ENCODE results near the gene CCDC152. TPM values are rescaled to one million over a fixed set of nuclear protein-coding genes. Genes with fewer than 3 reads are reported as not detected.

The CCDC152 gene
- total and polyA plus RNA-seq, 7 experiments from 2014 or later, result 0.70 to 6.1 (median 3.0) TPM

DNA sequence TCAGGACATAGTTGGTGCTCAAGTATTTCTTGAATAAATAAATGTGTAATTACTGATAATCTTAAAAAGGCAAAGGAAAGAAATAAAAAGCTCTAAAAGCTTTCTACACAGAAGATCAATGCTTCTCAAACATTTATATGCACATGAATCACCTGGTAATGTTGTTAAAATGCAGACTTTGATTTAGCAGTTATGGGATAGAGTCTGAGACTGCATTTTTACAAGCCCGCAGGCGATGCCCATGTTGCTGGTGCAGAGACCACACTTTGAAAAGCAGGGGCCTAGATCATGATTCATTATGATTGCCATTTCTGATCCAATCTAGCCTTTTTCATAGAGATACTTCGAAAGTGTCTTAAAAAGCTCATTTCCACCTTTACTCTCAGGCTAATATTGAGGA, 3.5 kb upstream of the CCDC152 start:
- no peak for ATAC-seq
- Histone ChIP-seq H3K4me3 (ENCODE audit: low read length) (no peak overlapping the region), H3K9me3 (ENCODE audit: control insufficient read depth in 2 of 3, low read length in 3 of 3) (no peaks in the 10 kb centered on the region), H3K27ac (ENCODE audit: low read depth, low read length) (no peak overlapping the region), H3K36me3 (ENCODE audit: control insufficient read depth in 2 of 3, insufficient read depth in 3 of 3, low read length in 3 of 3) (no peaks in the 10 kb centered on the region), H3K4me1 (ENCODE audit: control insufficient read depth in 2 of 2, insufficient read depth in 2 of 2, low read length in 2 of 2) (peaks cover 0 to 6% of the 10 kb centered on the region in 2 donors), H3K27me3 (ENCODE audit: control insufficient read depth in 2 of 2, insufficient read depth in 2 of 2, low read length in 2 of 2) (no peaks in the 10 kb centered on the region)
- intact Hi-C loops (cut with micrococcal nuclease), result loop anchor here in 1 of 2 donors (10.0 kb wide), 1 partner anchor 828 kb away; the partner anchor contains the start of gene FBXO4
- DNase-seq, result no peak
- peaks cover 0 to 12% (median 9%) of the 10 kb centered on the region in 5 donors for H3K27me3 Mint-ChIP-seq
- peaks cover 8 to 19% (median 10%) of the 10 kb centered on the region in 7 donors for H3K4me1 Mint-ChIP-seq
- no peaks in the 10 kb centered on the region for H3K36me3 Mint-ChIP-seq
- H3K4me3 Mint-ChIP-seq, result no peak overlapping the region
- H3K27ac Mint-ChIP-seq, result no peak overlapping the region
- ChIA-PET CTCF (no interaction called here), POLR2A (no interaction called here)
- H3K9me3 Mint-ChIP-seq, result peaks cover 0 to 2% (median 0%) of the 10 kb centered on the region in 11 donors

GRCh38 chr5:42759456-42759855, 2.8 kb downstream of the CCDC152 start:
- no peaks in the 10 kb centered on the region for H3K4me1 ChIP-seq (ENCODE audit: control insufficient read depth in 2 of 2, insufficient read depth in 2 of 2, low read length in 2 of 2)
- Mint-ChIP-seq H3K36me3 (peaks cover 0 to 7% (median 4%) of the 10 kb centered on the region in 5 donors), H3K4me1 (peaks cover 9 to 17% (median 11%) of the 10 kb centered on the region in 7 donors), H3K27ac (no peak overlapping the region), H3K9me3 (peaks cover 0 to 2% (median 0%) of the 10 kb centered on the region in 11 donors), H3K4me3 (no peak overlapping the region), H3K27me3 (peaks cover 7 to 21% (median 16%) of the 10 kb centered on the region in 5 donors)
- no peak overlapping the region for H3K27ac ChIP-seq (ENCODE audit: low read depth, low read length)
- intact Hi-C loops (cut with micrococcal nuclease), result loop anchor here in 1 of 2 donors (5.0 to 10.0 kb wide), 2 partner anchors 835 to 1922 kb away; partner anchors contain the start of genes FBXO4 and RPL37
- POLR2A ChIA-PET, result no interaction called here
- H3K9me3 ChIP-seq (ENCODE audit: control insufficient read depth in 2 of 3, low read length in 3 of 3), result no peaks in the 10 kb centered on the region
- no peaks in the 10 kb centered on the region for H3K27me3 ChIP-seq (ENCODE audit: control insufficient read depth in 2 of 2, insufficient read depth in 2 of 2, low read length in 2 of 2)
- DNase-seq, result no peak
- H3K36me3 ChIP-seq (ENCODE audit: control insufficient read depth in 2 of 3, insufficient read depth in 3 of 3, low read length in 3 of 3), result no peaks in the 10 kb centered on the region
- CTCF ChIA-PET, result no interaction called here
- H3K4me3 ChIP-seq (ENCODE audit: low read length), result no peak overlapping the region
- ATAC-seq, result no peak

GRCh38 chr5:42760426-42760825, 3.8 kb downstream of the CCDC152 start:
- no peak overlapping the region for H3K27ac ChIP-seq (ENCODE audit: low read depth, low read length)
- Mint-ChIP-seq H3K4me3 (no peak overlapping the region), H3K9me3 (peaks cover 0 to 2% (median 0%) of the 10 kb centered on the region in 11 donors), H3K27ac (no peak overlapping the region), H3K27me3 (peaks cover 7 to 23% (median 13%) of the 10 kb centered on the region in 5 donors), H3K4me1 (peaks cover 9 to 17% (median 11%) of the 10 kb centered on the region in 7 donors), H3K36me3 (peaks cover 0 to 10% (median 4%) of the 10 kb centered on the region in 5 donors)
- no peak overlapping the region for H3K4me3 ChIP-seq (ENCODE audit: low read length)
- CTCF ChIA-PET, result no interaction called here
- ATAC-seq (no peak), DNase-seq (no peak)
- POLR2A ChIA-PET, result no interaction called here
- no peaks in the 10 kb centered on the region for H3K27me3 ChIP-seq (ENCODE audit: control insufficient read depth in 2 of 2, insufficient read depth in 2 of 2, low read length in 2 of 2)
- intact Hi-C loops (cut with micrococcal nuclease), result loop anchor here in 1 of 2 donors (10.0 kb wide), 1 partner anchor 246 kb away; no protein-coding TSS in a partner anchor
- H3K4me1 ChIP-seq (ENCODE audit: control insufficient read depth in 2 of 2, insufficient read depth in 2 of 2, low read length in 2 of 2), result no peaks in the 10 kb centered on the region
- H3K36me3 ChIP-seq (ENCODE audit: control insufficient read depth in 2 of 3, insufficient read depth in 3 of 3, low read length in 3 of 3), result no peaks in the 10 kb centered on the region
- no peaks in the 10 kb centered on the region for H3K9me3 ChIP-seq (ENCODE audit: control insufficient read depth in 2 of 3, low read length in 3 of 3)

DNA sequence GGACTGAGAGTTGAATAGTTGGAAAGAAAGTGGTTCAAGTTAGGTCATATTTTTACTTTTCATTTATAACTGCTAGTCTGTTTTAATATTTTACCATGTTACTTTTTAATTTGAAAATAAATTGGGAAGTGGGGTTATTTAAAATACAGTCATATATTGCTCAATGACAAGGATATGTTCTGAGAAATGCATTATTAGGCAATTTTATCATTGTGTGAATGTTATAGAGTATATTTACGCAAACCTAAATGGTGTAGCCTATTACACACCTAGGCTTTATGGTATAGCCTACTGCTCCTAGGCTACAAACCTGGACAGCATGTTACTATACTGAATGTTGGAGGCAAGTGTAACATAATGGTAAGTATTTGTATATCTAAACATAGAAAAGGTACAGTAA, 5.2 kb downstream of the CCDC152 start:
- Histone ChIP-seq H3K4me1 (ENCODE audit: control insufficient read depth in 2 of 2, insufficient read depth in 2 of 2, low read length in 2 of 2) (no peaks in the 10 kb centered on the region), H3K4me3 (ENCODE audit: low read length) (no peak overlapping the region), H3K9me3 (ENCODE audit: control insufficient read depth in 2 of 3, low read length in 3 of 3) (no peaks in the 10 kb centered on the region), H3K36me3 (ENCODE audit: control insufficient read depth in 2 of 3, insufficient read depth in 3 of 3, low read length in 3 of 3) (no peaks in the 10 kb centered on the region), H3K27ac (ENCODE audit: low read depth, low read length) (no peak overlapping the region), H3K27me3 (ENCODE audit: control insufficient read depth in 2 of 2, insufficient read depth in 2 of 2, low read length in 2 of 2) (no peaks in the 10 kb centered on the region)
- peaks cover 0 to 10% (median 4%) of the 10 kb centered on the region in 5 donors for H3K36me3 Mint-ChIP-seq
- H3K27me3 Mint-ChIP-seq, result peaks cover 5 to 23% (median 14%) of the 10 kb centered on the region in 5 donors
- intact Hi-C loops (cut with micrococcal nuclease), result loop anchor here in 1 of 2 donors (10.0 kb wide), 1 partner anchor 247 kb away; no protein-coding TSS in a partner anchor
- no peak overlapping the region for H3K27ac Mint-ChIP-seq
- no peak for DNase-seq
- POLR2A ChIA-PET, result no interaction called here
- no peak overlapping the region for H3K4me3 Mint-ChIP-seq
- H3K4me1 Mint-ChIP-seq, result peaks cover 9 to 12% (median 11%) of the 10 kb centered on the region in 7 donors
- CTCF ChIA-PET, result no interaction called here
- no peak for ATAC-seq
- H3K9me3 Mint-ChIP-seq, result peaks cover 0 to 2% (median 0%) of the 10 kb centered on the region in 11 donors

DNA sequence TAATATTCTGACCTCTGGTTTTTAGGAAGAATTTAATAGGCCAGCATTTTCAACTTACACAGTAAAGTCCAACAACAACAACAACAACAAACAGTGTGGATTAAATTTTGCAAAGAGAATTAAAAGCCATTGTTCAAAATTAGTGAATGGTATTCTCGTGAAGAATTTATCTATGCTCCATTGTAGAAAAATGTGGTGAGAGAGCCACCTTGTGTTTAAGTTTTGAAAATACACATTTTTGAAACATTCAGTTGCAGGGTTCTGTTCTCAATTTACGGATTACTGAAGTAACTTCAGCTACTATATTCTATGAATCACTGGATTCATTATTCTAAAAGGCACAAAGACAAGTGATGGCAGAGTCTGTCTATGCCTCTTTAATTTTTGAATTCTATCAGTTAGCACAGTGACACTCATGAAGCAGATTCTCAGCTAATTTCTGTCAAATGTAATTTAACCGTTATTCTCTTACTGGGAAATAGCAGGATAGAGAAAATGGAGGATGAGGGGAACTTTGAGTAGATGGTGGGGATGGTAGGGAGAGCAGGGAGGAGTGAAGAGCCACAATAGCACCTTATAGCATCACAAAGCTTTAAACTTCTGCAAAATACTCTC, 11.0 kb downstream of the CCDC152 start:
- Mint-ChIP-seq H3K27ac (no peak overlapping the region), H3K9me3 (no peaks in the 10 kb centered on the region), H3K4me1 (no peaks in the 10 kb centered on the region), H3K27me3 (peaks cover 4 to 29% (median 7%) of the 10 kb centered on the region in 5 donors), H3K36me3 (peaks cover 0 to 13% (median 0%) of the 10 kb centered on the region in 5 donors), H3K4me3 (no peak overlapping the region)
- H3K27ac ChIP-seq (ENCODE audit: low read depth, low read length), result no peak overlapping the region
- intact Hi-C loops (cut with micrococcal nuclease), result loop anchor here (1.0 to 10.0 kb wide), 8 partner anchors 145 to 911 kb away; partner anchors contain the start of gene GHR (in 1 of the 2)
- ATAC-seq (no peak), DNase-seq (peak in 4 of 9 donors; percentile 2 to 16 (median 10))
- H3K9me3 ChIP-seq (ENCODE audit: control insufficient read depth in 2 of 3, low read length in 3 of 3), result no peaks in the 10 kb centered on the region
- POLR2A ChIA-PET, result no interaction called here
- no peaks in the 10 kb centered on the region for H3K27me3 ChIP-seq (ENCODE audit: control insufficient read depth in 2 of 2, insufficient read depth in 2 of 2, low read length in 2 of 2)
- no peak overlapping the region for H3K4me3 ChIP-seq (ENCODE audit: low read length)
- no peaks in the 10 kb centered on the region for H3K36me3 ChIP-seq (ENCODE audit: control insufficient read depth in 2 of 3, insufficient read depth in 3 of 3, low read length in 3 of 3)
- no peaks in the 10 kb centered on the region for H3K4me1 ChIP-seq (ENCODE audit: control insufficient read depth in 2 of 2, insufficient read depth in 2 of 2, low read length in 2 of 2)
- CTCF ChIA-PET, result interaction anchor here (0.6 to 1.3 kb wide), 5 partner anchors 14 to 226 kb away, joined by 3 read pairs; no protein-coding TSS in a partner anchor

- Histone ChIP-seq H3K4me1 (ENCODE audit: control insufficient read depth in 2 of 2, insufficient read depth in 2 of 2, low read length in 2 of 2) (no peaks in the 10 kb centered on the region), H3K4me3 (ENCODE audit: low read length) (no peak overlapping the region), H3K9me3 (ENCODE audit: control insufficient read depth in 2 of 3, low read length in 3 of 3) (no peaks in the 10 kb centered on the region), H3K27ac (ENCODE audit: low read depth, low read length) (no peak overlapping the region), H3K27me3 (ENCODE audit: control insufficient read depth in 2 of 2, insufficient read depth in 2 of 2, low read length in 2 of 2) (no peaks in the 10 kb centered on the region), H3K36me3 (ENCODE audit: control insufficient read depth in 2 of 3, insufficient read depth in 3 of 3, low read length in 3 of 3) (no peaks in the 10 kb centered on the region)
- H3K9me3 Mint-ChIP-seq, result no peaks in the 10 kb centered on the region
- ATAC-seq (no peak), DNase-seq (no peak)
- H3K4me3 Mint-ChIP-seq, result no peak overlapping the region
- peaks cover 4 to 25% (median 7%) of the 10 kb centered on the region in 5 donors for H3K27me3 Mint-ChIP-seq
- H3K4me1 Mint-ChIP-seq, result no peaks in the 10 kb centered on the region
- peaks cover 0 to 13% (median 0%) of the 10 kb centered on the region in 5 donors for H3K36me3 Mint-ChIP-seq
- CTCF ChIA-PET, result interaction anchor here (1.2 to 1.3 kb wide), 2 partner anchors 14 to 23 kb away, joined by 3 read pairs; no protein-coding TSS in a partner anchor
- POLR2A ChIA-PET, result no interaction called here
- H3K27ac Mint-ChIP-seq, result no peak overlapping the region
- intact Hi-C loops (cut with micrococcal nuclease), result loop anchor here (5.0 to 10.0 kb wide), 3 partner anchors 146 to 711 kb away; no protein-coding TSS in a partner anchor
Measured at GRCh38 chr5:42768106-42768504, 11.5 kb downstream of the CCDC152 start.
